ENCODE data around the gene DAD1. TPM values are rescaled to one million over a fixed set of nuclear protein-coding genes. Genes with fewer than 3 reads are reported as not detected.

DAD1 gene
- total RNA-seq, 1 donor from 2014 or later = 236 TPM

DNA sequence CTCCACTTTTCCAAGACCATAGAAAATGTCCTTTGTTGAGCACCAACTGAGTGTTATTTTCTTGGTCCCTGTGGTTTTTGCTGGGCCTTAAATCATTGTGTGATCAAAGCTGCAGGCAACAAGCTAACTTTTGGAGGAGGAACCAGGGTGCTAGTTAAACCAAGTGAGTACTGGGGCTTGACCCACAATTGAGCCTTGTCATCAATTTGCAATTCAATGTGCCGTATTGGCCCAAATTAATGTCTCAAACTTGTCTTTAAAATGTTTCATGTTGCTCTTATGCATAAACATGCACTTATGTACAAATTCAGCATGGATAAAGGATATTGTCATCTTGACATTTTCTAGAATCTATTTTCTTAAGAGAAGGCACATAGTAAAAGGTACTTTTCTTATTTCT lies 62.3 kb downstream of the DAD1 start:
- Histone ChIP-seq H3K36me3 (ENCODE audit: control insufficient read depth, insufficient read depth, low read length) (no peaks in the 10 kb centered on the region), H3K27me3 (ENCODE audit: control insufficient read depth, insufficient read depth, low read length) (no peaks in the 10 kb centered on the region), H3K4me3 (ENCODE audit: low read depth, low read length) (no peak overlapping the region)
- no peak for FAIRE-seq
- TF ChIP-seq, protein P1, sequence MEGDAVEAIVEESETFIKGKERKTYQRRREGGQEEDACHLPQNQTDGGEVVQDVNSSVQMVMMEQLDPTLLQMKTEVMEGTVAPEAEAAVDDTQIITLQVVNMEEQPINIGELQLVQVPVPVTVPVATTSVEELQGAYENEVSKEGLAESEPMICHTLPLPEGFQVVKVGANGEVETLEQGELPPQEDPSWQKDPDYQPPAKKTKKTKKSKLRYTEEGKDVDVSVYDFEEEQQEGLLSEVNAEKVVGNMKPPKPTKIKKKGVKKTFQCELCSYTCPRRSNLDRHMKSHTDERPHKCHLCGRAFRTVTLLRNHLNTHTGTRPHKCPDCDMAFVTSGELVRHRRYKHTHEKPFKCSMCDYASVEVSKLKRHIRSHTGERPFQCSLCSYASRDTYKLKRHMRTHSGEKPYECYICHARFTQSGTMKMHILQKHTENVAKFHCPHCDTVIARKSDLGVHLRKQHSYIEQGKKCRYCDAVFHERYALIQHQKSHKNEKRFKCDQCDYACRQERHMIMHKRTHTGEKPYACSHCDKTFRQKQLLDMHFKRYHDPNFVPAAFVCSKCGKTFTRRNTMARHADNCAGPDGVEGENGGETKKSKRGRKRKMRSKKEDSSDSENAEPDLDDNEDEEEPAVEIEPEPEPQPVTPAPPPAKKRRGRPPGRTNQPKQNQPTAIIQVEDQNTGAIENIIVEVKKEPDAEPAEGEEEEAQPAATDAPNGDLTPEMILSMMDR (IDR thresholded peaks at IDR 0.05; ENCODE audit: insufficient read depth, low read length, severe bottlenecking) = no peak
- DNase-seq (ENCODE audit: low read depth) = no peak

DNA sequence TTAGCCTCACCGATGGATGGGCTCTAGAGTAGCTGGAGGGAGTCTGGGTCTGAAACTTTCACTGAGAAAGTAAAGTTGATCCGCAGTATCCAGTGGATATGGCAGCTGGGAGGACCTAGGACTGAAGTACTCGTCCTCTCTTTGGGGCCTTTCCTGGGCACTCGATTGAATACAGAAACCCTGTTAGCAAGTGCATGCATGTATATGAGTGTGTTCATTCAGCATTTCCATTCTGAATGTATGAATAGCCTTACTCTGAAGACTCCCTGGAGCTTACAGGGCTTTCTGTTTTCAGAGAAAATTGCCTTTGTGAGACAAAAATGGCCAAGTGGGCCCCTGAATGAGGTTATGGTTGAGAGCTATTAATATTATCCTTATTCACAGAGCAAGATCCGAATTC lies 62.8 kb downstream of the DAD1 start:
- H3K4me3 ChIP-seq (ENCODE audit: low read depth, low read length) = no peak overlapping the region
- no peak for FAIRE-seq
- H3K36me3 ChIP-seq (ENCODE audit: control insufficient read depth, insufficient read depth, low read length) = no peaks in the 10 kb centered on the region
- TF ChIP-seq, protein P1 (IDR thresholded peaks at IDR 0.05; ENCODE audit: insufficient read depth, low read length, severe bottlenecking) = no peak
- H3K27me3 ChIP-seq (ENCODE audit: control insufficient read depth, insufficient read depth, low read length) = no peaks in the 10 kb centered on the region
- DNase-seq (ENCODE audit: low read depth) = no peak

DNA sequence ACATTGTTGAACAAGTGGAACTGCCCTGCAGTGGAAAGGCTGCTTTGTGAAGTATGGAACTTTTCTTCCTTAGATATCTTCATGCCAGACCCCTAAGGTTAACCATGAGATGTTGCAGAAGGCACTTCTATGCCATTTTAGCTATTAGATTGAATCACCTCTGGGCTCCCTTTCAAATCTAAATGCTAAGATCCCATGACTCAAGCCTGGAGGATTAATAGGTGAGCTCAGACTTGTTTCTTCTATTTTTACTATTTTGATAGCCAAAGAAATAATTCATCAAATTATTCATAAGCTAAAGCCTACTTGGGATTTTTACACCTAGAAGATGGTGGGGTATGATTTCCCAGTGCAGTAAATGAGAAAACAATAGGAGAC lies 64.3 kb downstream of the DAD1 start:
- H3K36me3 ChIP-seq (ENCODE audit: control insufficient read depth, insufficient read depth, low read length) = no peaks in the 10 kb centered on the region
- TF ChIP-seq, protein P1 (IDR thresholded peaks at IDR 0.05; ENCODE audit: insufficient read depth, low read length, severe bottlenecking) = no peak
- no peaks in the 10 kb centered on the region for H3K27me3 ChIP-seq (ENCODE audit: control insufficient read depth, insufficient read depth, low read length)
- DNase-seq (ENCODE audit: low read depth) (peak; percentile 24), FAIRE-seq (no peak)
- no peak overlapping the region for H3K4me3 ChIP-seq (ENCODE audit: low read depth, low read length)

DNA sequence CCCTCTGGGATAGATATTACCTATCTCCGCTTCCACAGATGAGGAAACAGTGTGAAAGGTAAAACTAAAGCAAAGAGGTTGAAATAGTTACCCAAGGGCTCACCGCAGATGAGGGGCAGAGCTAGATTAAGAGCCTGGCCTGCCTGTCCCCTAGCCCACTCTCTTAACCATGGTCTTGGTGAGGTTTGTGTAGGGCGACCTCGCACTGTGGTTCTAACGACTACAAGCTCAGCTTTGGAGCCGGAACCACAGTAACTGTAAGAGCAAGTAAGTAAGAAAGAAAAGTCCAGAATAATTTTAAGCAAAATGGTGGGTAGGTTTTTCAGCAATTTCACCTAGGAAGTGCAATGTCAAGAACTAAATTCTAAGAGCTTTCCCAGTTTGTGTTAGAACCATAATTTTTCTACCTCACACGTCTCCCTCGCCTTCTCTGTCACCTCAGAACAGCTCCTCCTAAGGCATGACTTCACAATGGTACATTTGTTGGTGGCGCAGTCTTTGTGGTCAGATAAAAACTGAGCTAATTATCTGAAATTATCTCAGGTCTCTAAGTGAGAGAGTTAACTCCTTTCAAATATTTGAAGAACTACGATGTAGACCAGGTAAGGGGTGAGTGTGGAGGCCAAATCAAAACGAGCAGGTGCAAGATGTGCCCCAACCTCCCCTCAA lies 64.8 kb downstream of the DAD1 start:
- TF ChIP-seq, protein P1 (IDR thresholded peaks at IDR 0.05; ENCODE audit: insufficient read depth, low read length, severe bottlenecking) = no peak
- FAIRE-seq (no peak), DNase-seq (ENCODE audit: low read depth) (no peak)
- Histone ChIP-seq H3K4me3 (ENCODE audit: low read depth, low read length) (no peak overlapping the region), H3K36me3 (ENCODE audit: control insufficient read depth, insufficient read depth, low read length) (no peaks in the 10 kb centered on the region), H3K27me3 (ENCODE audit: control insufficient read depth, insufficient read depth, low read length) (no peaks in the 10 kb centered on the region)

DNA sequence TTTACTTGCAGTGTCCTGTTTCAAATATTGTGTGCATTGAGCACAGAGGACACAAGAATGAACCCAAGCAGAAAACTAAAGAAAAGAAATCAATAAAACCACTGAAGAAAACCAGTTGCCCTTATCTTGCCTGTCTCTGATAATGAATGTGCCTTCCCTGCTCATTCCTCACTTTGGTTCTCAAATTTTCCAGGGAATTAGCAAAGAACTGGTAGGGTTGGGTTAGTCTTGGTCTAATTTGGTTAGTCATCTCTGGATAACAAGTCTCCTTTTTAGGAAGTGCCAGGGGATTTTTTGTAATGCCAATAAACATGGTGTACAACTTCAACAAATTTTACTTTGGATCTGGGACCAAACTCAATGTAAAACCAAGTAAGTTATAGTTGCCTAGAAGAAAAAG lies 65.7 kb downstream of the DAD1 start:
- H3K4me3 ChIP-seq (ENCODE audit: low read depth, low read length) = no peak overlapping the region
- DNase-seq (ENCODE audit: low read depth) = peak; percentile 20
- TF ChIP-seq, protein P1 (IDR thresholded peaks at IDR 0.05; ENCODE audit: insufficient read depth, low read length, severe bottlenecking) = no peak
- no peaks in the 10 kb centered on the region for H3K36me3 ChIP-seq (ENCODE audit: control insufficient read depth, insufficient read depth, low read length)
- no peaks in the 10 kb centered on the region for H3K27me3 ChIP-seq (ENCODE audit: control insufficient read depth, insufficient read depth, low read length)
- FAIRE-seq = no peak

DNA sequence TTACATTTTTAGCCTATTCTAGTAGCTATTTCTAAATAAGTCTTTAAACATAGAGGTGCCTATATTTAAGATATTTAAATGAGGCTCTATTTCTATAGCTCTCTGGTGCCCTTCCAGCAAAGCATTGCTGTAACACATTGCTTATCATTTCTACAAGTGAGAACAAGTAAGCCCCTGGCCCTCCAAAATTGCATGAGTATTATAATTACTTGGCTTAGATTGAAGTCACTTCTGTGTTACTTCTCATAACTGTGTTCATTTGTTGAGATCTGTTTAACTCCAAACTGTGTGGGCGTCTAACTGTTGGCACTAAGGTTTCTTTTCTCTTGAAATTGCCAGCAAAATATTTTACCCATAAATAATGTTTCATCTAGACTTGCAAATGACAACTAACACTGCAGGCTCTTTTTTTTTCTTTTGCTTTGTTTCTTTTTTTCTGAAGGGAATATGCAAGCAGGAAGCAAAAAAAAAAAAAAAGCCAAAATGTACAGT lies 66.5 kb downstream of the DAD1 start:
- FAIRE-seq = no peak
- Histone ChIP-seq H3K4me3 (ENCODE audit: low read depth, low read length) (no peak overlapping the region), H3K27me3 (ENCODE audit: control insufficient read depth, insufficient read depth, low read length) (no peaks in the 10 kb centered on the region), H3K36me3 (ENCODE audit: control insufficient read depth, insufficient read depth, low read length) (no peaks in the 10 kb centered on the region)
- TF ChIP-seq, protein P1 (IDR thresholded peaks at IDR 0.05; ENCODE audit: insufficient read depth, low read length, severe bottlenecking) = no peak
- DNase-seq (ENCODE audit: low read depth) = peak; percentile 15
